ENCODE data around the gene MRPL18.
"Not testable (repeated sequence)": the region's sequence is repeated elsewhere in the genome, so short reads cannot be mapped to it uniquely, and the experiment has no call there.

MRPL18 gene

GRCh38 chr6:159788276-159788675 lies 2.0 kb upstream of the MRPL18 start:
- H3K4me3 ChIP-seq (ENCODE audit: low read depth, low read length), result peak overlapping the region; percentile 77
- peaks cover 71% of the 10 kb centered on the region for H3K36me3 ChIP-seq
- H3K27me3 ChIP-seq (ENCODE audit: insufficient read depth, low read depth, severe bottlenecking), result no peaks in the 10 kb centered on the region
- no peaks in the 10 kb centered on the region for H3K9me3 ChIP-seq (ENCODE audit: severe bottlenecking)
- no peak for TF ChIP-seq CTCF (IDR thresholded peaks at IDR 0.05; ENCODE audit: low read depth, low read length)
- DNase-seq, result no peak
- no peak overlapping the region for H3K27ac ChIP-seq

GRCh38 chr6:159788753-159789376 lies 1.4 kb upstream of the MRPL18 start:
- no peak for TF ChIP-seq CTCF (IDR thresholded peaks at IDR 0.05; ENCODE audit: low read depth, low read length)
- no peaks in the 10 kb centered on the region for H3K27me3 ChIP-seq (ENCODE audit: insufficient read depth, low read depth, severe bottlenecking)
- H3K36me3 ChIP-seq, result peaks cover 71% of the 10 kb centered on the region
- H3K4me3 ChIP-seq (ENCODE audit: low read depth, low read length), result peak overlapping the region; percentile 77
- peak overlapping the region; percentile 94 for H3K27ac ChIP-seq
- no peaks in the 10 kb centered on the region for H3K9me3 ChIP-seq (ENCODE audit: severe bottlenecking)
- DNase-seq, result no peak

- Histone ChIP-seq H3K27ac (peak within 1 kb of the TSS; percentile 94), H3K27me3 (ENCODE audit: insufficient read depth, low read depth, severe bottlenecking) (no peaks in the 10 kb centered on the region), H3K4me3 (ENCODE audit: low read depth, low read length) (peak within 1 kb of the TSS; percentile 77), H3K36me3 (peaks cover 71% of the 10 kb centered on the region), H3K9me3 (ENCODE audit: severe bottlenecking) (no peaks in the 10 kb centered on the region)
- no peak for TF ChIP-seq CTCF (IDR thresholded peaks at IDR 0.05; ENCODE audit: low read depth, low read length)
- peak; percentile 99 for DNase-seq
Measured at GRCh38 chr6:159789377-159790148, 704 bp upstream of the MRPL18 start, which contains the start of gene TCP1. Gene TCP1 (minus strand): TSS chr6:159789602. CDS start chr6:159789468, 134 bp downstream.

GRCh38 chr6:159790956-159791598 lies 810 bp downstream of the MRPL18 start:
- Histone ChIP-seq H3K9me3 (ENCODE audit: severe bottlenecking) (no peaks in the 10 kb centered on the region), H3K27ac (peak overlapping the region; percentile 94), H3K27me3 (ENCODE audit: insufficient read depth, low read depth, severe bottlenecking) (no peaks in the 10 kb centered on the region), H3K36me3 (peaks cover 61% of the 10 kb centered on the region), H3K4me3 (ENCODE audit: low read depth, low read length) (peak overlapping the region; percentile 77)
- no peak for TF ChIP-seq CTCF (IDR thresholded peaks at IDR 0.05; ENCODE audit: low read depth, low read length)
- DNase-seq, result no peak

- not testable (repeated sequence) for H3K4me3 ChIP-seq (ENCODE audit: low read depth, low read length); H3K9me3 ChIP-seq (ENCODE audit: severe bottlenecking); H3K27me3 ChIP-seq (ENCODE audit: insufficient read depth, low read depth, severe bottlenecking)
- Histone ChIP-seq H3K36me3 (peaks cover 72% of the 10 kb centered on the region), H3K27ac (peak overlapping the region; percentile 90)
- DNase-seq, result peak; percentile 61
Measured at GRCh38 chr6:159794976-159795375, 4.7 kb downstream of the MRPL18 start.

GRCh38 chr6:159797554-159797953 lies 7.3 kb downstream of the MRPL18 start:
- peaks cover 64% of the 10 kb centered on the region for H3K36me3 ChIP-seq
- no peak for TF ChIP-seq CTCF (IDR thresholded peaks at IDR 0.05; ENCODE audit: low read depth, low read length)

More at GRCh38 chr6:159797554-159797953, 7.3 kb downstream of the MRPL18 start:
- H3K27me3 ChIP-seq (ENCODE audit: insufficient read depth, low read depth, severe bottlenecking), result no peaks in the 10 kb centered on the region
- no peak overlapping the region for H3K27ac ChIP-seq
- no peak overlapping the region for H3K4me3 ChIP-seq (ENCODE audit: low read depth, low read length)
- no peaks in the 10 kb centered on the region for H3K9me3 ChIP-seq (ENCODE audit: severe bottlenecking)
- DNase-seq, result no peak
